HEK293T (cell line): ENCODE data around the gene MMP20.

Source experiments
- FOXA1 ChIP-seq: fragments of 450-650 bp; IDR thresholded peaks from 2 replicates; pipeline ENCODE4 v1.6.1; 2016; ENCODE audit warnings: mild to moderate bottlenecking
- TF ChIP-seq, protein P1 (sequence below): fragments of 450-650 bp; IDR thresholded peaks from 2 replicates; pipeline ENCODE4 v1.6.1; 2016

DNA sequence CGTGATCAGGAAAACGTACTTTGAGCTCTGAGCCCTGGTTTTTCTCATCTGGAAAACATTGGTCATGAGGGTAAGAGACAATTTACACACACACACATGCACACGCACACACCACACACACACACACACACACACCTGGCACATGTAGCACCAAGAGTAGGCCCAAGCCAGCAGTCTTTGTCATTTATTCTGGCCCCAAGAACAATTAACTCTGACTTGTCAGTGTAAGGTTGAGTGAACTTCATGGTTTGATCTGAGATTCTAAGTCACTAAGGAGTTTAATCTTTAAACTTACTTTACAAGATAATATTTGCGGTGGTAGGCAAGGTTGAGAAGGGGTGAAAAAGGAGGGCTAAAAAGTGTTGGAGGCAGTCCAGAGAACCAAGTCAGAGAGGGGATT lies 44.1 kb downstream of the MMP20 start:
- TF ChIP-seq, protein P1, sequence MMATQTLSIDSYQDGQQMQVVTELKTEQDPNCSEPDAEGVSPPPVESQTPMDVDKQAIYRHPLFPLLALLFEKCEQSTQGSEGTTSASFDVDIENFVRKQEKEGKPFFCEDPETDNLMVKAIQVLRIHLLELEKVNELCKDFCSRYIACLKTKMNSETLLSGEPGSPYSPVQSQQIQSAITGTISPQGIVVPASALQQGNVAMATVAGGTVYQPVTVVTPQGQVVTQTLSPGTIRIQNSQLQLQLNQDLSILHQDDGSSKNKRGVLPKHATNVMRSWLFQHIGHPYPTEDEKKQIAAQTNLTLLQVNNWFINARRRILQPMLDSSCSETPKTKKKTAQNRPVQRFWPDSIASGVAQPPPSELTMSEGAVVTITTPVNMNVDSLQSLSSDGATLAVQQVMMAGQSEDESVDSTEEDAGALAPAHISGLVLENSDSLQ: no peak
- no peak for TF ChIP-seq FOXA1
